Thymus (tissue), 11 donors: ENCODE measurements around the gene STEAP1B. TPM values are rescaled to one million over a fixed set of nuclear protein-coding genes. Genes with fewer than 3 reads are reported as not detected.

Experiments
- DNase-seq, 9 donors: peaks; one replicate each; pipeline ENCODE4 v3.0.0-alpha.2; 2013; ENCODE audit warnings: low spot score in 9 of 9, low read depth in 6 of 9, missing footprints in 1 of 9
- H3K27ac ChIP-seq, 2 donors: one replicate each; pipeline ENCODE4 v1.5.1; 2013; ENCODE audit warnings: control low read depth in 1 of 2, low read depth in 1 of 2, low read length in 1 of 2, mild to moderate bottlenecking in 1 of 2, moderate library complexity in 1 of 2
- H3K27me3 ChIP-seq, 2 donors: one replicate each; pipeline ENCODE4 v1.5.1; 2013; ENCODE audit warnings: low read length in 1 of 2; ENCODE audit not compliant: control insufficient read depth in 2 of 2, insufficient read depth in 1 of 2
- H3K36me3 ChIP-seq, 2 donors: one replicate each; pipeline ENCODE4 v1.5.1; 2013; ENCODE audit warnings: low read length in 1 of 2, mild to moderate bottlenecking in 1 of 2, moderate library complexity in 1 of 2; ENCODE audit not compliant: control insufficient read depth in 2 of 2, insufficient read depth in 2 of 2
- H3K4me1 ChIP-seq, 2 donors: one replicate each; pipeline ENCODE4 v1.5.1; 2013; ENCODE audit warnings: low read length in 2 of 2; ENCODE audit not compliant: control insufficient read depth in 2 of 2, insufficient read depth in 2 of 2
- H3K4me3 ChIP-seq, 2 donors: one replicate each; pipeline ENCODE4 v1.5.1; 2013; ENCODE audit warnings: low read length in 2 of 2, control low read depth in 1 of 2, mild to moderate bottlenecking in 1 of 2
- H3K9me3 ChIP-seq, 2 donors: one replicate each; pipeline ENCODE4 v1.5.1; 2013; ENCODE audit warnings: low read length in 1 of 2, mild to moderate bottlenecking in 1 of 2; ENCODE audit not compliant: control insufficient read depth in 2 of 2, insufficient read depth in 1 of 2
- WGBS: extraction: QIAGEN DNeasy Blood & Tissue Kit; methylation state at CpG from one replicate; pipeline ENCODE4 v1.1.7; 2013; 5-methylcytosine and 5-hydroxymethylcytosine counted together
- polyA plus RNA-seq: library from polyadenylated mRNA; stranded (reverse); fragments of 200-250 nt; gene quantifications from one replicate; pipeline ENCODE4 v1.2.3, GENCODE V29; 2013
- total RNA-seq: library from RNA; stranded (reverse); fragments of 120-200 nt; gene quantifications from one replicate; pipeline ENCODE4 v1.2.4, GENCODE V29; 2013
- donor health status: healthy.

Gene STEAP1B
- total and polyA plus RNA-seq, 2 donors = 0.80 to 1.4 TPM

GRCh38 chr7:22394739-22395138 is 105.2 kb downstream of the STEAP1B start:
- no peak overlapping the region for H3K27ac ChIP-seq
- WGBS = 94% methylated on average over 3 of the region's 3 CpGs
- H3K4me1 ChIP-seq = no peaks in the 10 kb centered on the region
- no peaks in the 10 kb centered on the region for H3K27me3 ChIP-seq
- no peaks in the 10 kb centered on the region for H3K36me3 ChIP-seq
- DNase-seq = no peak
- H3K4me3 ChIP-seq = no peak overlapping the region
- no peaks in the 10 kb centered on the region for H3K9me3 ChIP-seq

DNA sequence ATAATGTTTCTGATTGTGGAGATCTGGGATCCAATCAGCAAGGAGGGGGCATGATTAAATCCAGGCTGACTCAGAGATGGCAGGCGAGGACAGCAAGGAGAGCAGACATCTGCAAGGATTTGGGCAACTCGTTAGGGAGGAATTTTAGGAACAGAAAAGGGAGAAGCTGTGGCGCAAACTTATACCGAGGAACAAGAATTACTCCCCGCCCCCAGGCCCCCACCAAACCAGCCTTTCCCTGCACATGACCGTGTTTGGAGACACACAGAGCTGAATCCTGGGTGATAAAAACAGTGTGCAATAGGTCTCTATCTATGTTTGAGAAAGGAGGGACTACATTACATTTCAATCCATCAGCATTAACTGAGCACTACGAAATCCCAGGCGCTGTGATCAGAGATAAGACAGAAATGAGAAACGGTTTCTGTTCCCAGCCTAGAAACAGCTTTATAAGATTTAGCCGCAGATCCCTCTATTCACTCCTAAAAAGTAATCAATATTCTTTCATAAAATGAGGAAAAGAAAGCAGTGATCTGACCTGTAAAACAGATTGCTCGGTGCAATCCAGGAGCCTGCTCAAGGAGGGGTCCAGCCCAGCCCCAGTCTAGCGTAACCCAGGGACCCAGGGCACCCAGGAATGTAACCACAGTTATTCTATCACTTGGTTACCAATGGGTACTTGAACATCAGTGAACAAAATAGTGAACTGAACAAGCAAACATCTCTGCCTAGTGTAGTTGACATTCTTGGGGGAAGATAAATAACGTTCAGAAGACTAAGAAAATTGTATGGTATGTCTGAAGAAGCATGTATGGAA is 105.9 kb downstream of the STEAP1B start:
- Histone ChIP-seq H3K4me1 (no peaks in the 10 kb centered on the region), H3K36me3 (no peaks in the 10 kb centered on the region), H3K27ac (no peak overlapping the region), H3K27me3 (no peaks in the 10 kb centered on the region), H3K4me3 (no peak overlapping the region), H3K9me3 (no peaks in the 10 kb centered on the region)
- DNase-seq = no peak
- 88% methylated on average over 13 of the region's 13 CpGs for WGBS

GRCh38 chr7:22390516-22390915 is 109.5 kb downstream of the STEAP1B start:
- Histone ChIP-seq H3K27me3 (no peaks in the 10 kb centered on the region), H3K36me3 (no peaks in the 10 kb centered on the region), H3K27ac (no peak overlapping the region), H3K4me1 (peaks cover 0 to under 1% of the 10 kb centered on the region in 2 donors), H3K4me3 (no peak overlapping the region), H3K9me3 (no peaks in the 10 kb centered on the region)
- WGBS = 43% methylated on average over 1 of the region's 1 CpG
- DNase-seq = no peak

DNA sequence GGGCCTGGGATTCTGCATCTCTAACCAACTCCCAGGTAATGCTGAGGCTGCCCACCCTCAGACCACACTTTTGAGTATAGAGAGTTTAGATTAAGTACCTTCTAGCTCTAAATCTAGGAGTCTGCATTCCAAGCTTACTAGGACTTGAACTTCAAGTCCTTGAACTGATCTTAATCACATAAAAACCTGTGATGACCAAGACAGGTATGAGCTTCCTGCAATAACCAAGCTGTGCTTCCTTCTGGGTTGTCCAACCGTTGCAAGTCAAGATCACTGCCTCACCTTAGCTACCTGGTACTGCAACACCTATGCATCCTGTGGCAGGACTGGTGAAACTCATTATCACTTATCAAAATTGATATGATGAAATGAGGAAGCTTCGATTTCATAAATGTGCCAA is 110.1 kb downstream of the STEAP1B start:
- H3K27me3 ChIP-seq = no peaks in the 10 kb centered on the region
- no peak overlapping the region for H3K4me3 ChIP-seq
- no peaks in the 10 kb centered on the region for H3K9me3 ChIP-seq
- no peak overlapping the region for H3K27ac ChIP-seq
- WGBS = 96% methylated on average over 2 of the region's 2 CpGs
- peaks cover 0 to 3% of the 10 kb centered on the region in 2 donors for H3K4me1 ChIP-seq
- DNase-seq = no peak
- no peaks in the 10 kb centered on the region for H3K36me3 ChIP-seq

- 90% methylated on average over 4 of the region's 4 CpGs for WGBS
- Histone ChIP-seq H3K27ac (no peak overlapping the region), H3K4me3 (no peak overlapping the region), H3K36me3 (no peaks in the 10 kb centered on the region), H3K4me1 (peaks cover 0 to 14% of the 10 kb centered on the region in 2 donors), H3K27me3 (no peaks in the 10 kb centered on the region), H3K9me3 (no peaks in the 10 kb centered on the region)
- no peak for DNase-seq
Observed at GRCh38 chr7:22387583-22387982, 112.4 kb downstream of the STEAP1B start.

- 95% methylated on average over 1 of the region's 1 CpG for WGBS
- no peak for DNase-seq
- H3K36me3 ChIP-seq = no peaks in the 10 kb centered on the region
- H3K9me3 ChIP-seq = no peaks in the 10 kb centered on the region
- H3K27ac ChIP-seq = no peak overlapping the region
- no peak overlapping the region for H3K4me3 ChIP-seq
- H3K4me1 ChIP-seq = peaks cover 0 to 17% of the 10 kb centered on the region in 2 donors
- no peaks in the 10 kb centered on the region for H3K27me3 ChIP-seq
Observed at GRCh38 chr7:22386865-22387264, 113.1 kb downstream of the STEAP1B start.

DNA sequence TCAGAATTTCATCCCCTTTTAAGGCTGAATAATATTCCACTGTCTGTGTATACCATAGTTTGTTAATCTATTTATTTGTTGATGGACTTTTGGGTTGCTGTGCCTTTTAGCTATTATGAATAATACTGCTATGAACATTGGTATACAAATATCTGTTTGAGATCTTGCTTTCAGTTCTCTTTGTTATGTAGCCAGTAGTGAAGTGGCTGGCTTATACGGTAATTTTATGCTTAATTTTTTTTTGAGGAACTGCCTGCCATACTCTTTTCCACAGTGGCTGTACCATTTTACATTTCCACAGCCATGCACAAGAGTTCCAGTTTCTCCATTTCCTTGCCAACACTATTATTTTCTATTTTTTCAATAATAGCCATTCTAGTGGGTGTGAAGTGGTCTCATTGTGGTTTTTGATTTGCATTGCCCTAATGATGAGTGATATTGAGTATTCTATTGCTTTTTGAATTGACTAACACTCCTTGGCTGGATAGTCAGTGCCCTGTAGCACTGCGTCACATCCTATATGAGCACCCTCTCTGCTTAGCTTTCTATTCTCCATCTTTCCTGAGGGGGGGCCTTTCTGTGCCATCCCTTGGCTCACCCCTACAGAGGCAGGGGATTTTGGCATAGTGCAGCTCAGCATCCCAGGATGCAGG is 113.7 kb downstream of the STEAP1B start:
- Histone ChIP-seq H3K4me1 (peaks cover 0 to 17% of the 10 kb centered on the region in 2 donors), H3K36me3 (no peaks in the 10 kb centered on the region), H3K9me3 (no peaks in the 10 kb centered on the region), H3K4me3 (no peak overlapping the region), H3K27me3 (no peaks in the 10 kb centered on the region), H3K27ac (no peak overlapping the region)
- no peak for DNase-seq
- 96% methylated on average over 2 of the region's 2 CpGs for WGBS

DNA sequence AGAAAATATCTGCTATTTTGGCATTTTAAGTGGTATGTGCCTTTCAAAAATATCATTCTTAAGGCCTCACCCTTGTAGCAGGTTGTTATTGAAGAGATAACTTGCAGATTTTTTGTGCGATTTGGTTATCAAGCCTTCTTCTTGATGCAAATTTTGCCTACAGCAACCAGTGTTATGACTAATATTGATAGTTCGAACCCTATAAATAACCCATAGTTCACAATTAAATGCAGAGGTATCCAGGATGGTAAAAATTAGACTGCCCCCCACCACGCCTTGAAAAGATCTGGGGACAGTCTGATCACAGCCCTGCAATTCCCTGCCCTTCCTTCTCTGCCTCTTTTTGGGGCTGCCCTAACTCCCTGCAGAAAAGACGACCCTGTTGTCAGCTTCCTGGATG is 114.7 kb downstream of the STEAP1B start:
- Histone ChIP-seq H3K27ac (no peak overlapping the region), H3K9me3 (no peaks in the 10 kb centered on the region), H3K4me1 (peaks cover 0 to 17% of the 10 kb centered on the region in 2 donors), H3K27me3 (no peaks in the 10 kb centered on the region), H3K4me3 (no peak overlapping the region), H3K36me3 (no peaks in the 10 kb centered on the region)
- DNase-seq = no peak
- 88% methylated on average over 4 of the region's 4 CpGs for WGBS

- over 99% methylated on average over 2 of the region's 2 CpGs for WGBS
- no peak for DNase-seq
- Histone ChIP-seq H3K4me3 (no peak overlapping the region), H3K9me3 (no peaks in the 10 kb centered on the region), H3K27me3 (no peaks in the 10 kb centered on the region), H3K27ac (no peak overlapping the region), H3K36me3 (no peaks in the 10 kb centered on the region), H3K4me1 (peaks cover 0 to 17% of the 10 kb centered on the region in 2 donors)
Observed at GRCh38 chr7:22380333-22380732, 119.7 kb downstream of the STEAP1B start.
